ENCODE measurements around the gene ASCL3. TPM values are rescaled to one million over a fixed set of nuclear protein-coding genes. Genes with fewer than 3 reads are reported as not detected.

Gene ASCL3
- total RNA-seq, 4 donors from 2014 or later, result not detected

DNA sequence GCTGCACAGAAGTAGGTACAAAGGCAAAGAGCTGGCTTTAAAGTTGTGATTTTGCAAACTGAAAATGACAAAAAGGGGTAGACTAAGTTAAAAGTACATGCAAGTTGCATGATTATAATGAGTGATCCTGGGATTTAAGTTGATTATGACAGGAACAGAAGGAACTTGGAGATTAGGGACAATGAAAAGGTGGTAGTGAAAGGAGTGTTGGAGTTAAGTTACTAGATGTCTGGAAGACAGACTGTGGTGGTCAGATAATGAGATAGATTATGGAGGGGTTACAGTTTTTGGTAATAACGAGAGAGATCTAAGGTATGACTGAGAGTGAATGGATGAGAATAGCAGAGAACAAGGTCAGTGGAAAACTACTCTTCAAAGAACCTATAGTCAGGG, 29.1 kb upstream of the ASCL3 start:
- Histone ChIP-seq H3K9me3 (no peaks in the 10 kb centered on the region), H3K36me3 (peaks cover 0 to 16% (median 2%) of the 10 kb centered on the region in 4 donors), H3K27me3 (no peaks in the 10 kb centered on the region), H3K4me1 (no peaks in the 10 kb centered on the region), H3K27ac (replicated peaks in 1 of 4) (no peak overlapping the region), H3K4me3 (no peak overlapping the region)
- intact Hi-C loops (cut with DNase I), result no loop called here
- TF ChIP-seq POLR2AphosphoS5 (IDR thresholded peaks at IDR 0.05), result no peak
- TF ChIP-seq CTCF (IDR thresholded peaks at IDR 0.05), result no peak
- no peak for TF ChIP-seq POLR2A (IDR thresholded peaks at IDR 0.05; ENCODE audit: low read depth)
- TF ChIP-seq EP300 (IDR thresholded peaks at IDR 0.05), result no peak
- WGBS, result 70% methylated on average over 1 of the region's 1 CpG
- DNase-seq (ENCODE audit: extremely low spot score), result no peak

- no peaks in the 10 kb centered on the region for H3K4me1 ChIP-seq
These were observed 28.5 kb upstream of the ASCL3 start for GRCh38 chr11:8971196-8971923.

GRCh38 chr11:8967184-8967583, 24.4 kb upstream of the ASCL3 start:
- Histone ChIP-seq H3K9me3 (no peaks in the 10 kb centered on the region), H3K4me3 (no peak overlapping the region), H3K27me3 (no peaks in the 10 kb centered on the region), H3K36me3 (peaks cover 0 to 16% (median 2%) of the 10 kb centered on the region in 4 donors), H3K4me1 (peaks cover 22 to 31% (median 28%) of the 10 kb centered on the region in 4 donors), H3K27ac (replicated peaks in 1 of 4) (no peak overlapping the region)
- 75% methylated on average over 8 of the region's 8 CpGs for WGBS
- DNase-seq (ENCODE audit: extremely low spot score), result no peak
- no peak for TF ChIP-seq POLR2A (IDR thresholded peaks at IDR 0.05; ENCODE audit: low read depth)
- intact Hi-C loops (cut with DNase I), result no loop called here

More at GRCh38 chr11:8971196-8971923, 28.5 kb upstream of the ASCL3 start:
- H3K27me3 ChIP-seq, result no peaks in the 10 kb centered on the region
- no peak for DNase-seq (ENCODE audit: extremely low spot score)
- H3K4me3 ChIP-seq, result no peak overlapping the region
- TF ChIP-seq POLR2AphosphoS5 (IDR thresholded peaks at IDR 0.05) (no peak), EP300 (IDR thresholded peaks at IDR 0.05) (no peak), CTCF (IDR thresholded peaks at IDR 0.05) (no peak), POLR2A (IDR thresholded peaks at IDR 0.05; ENCODE audit: low read depth) (no peak)
- WGBS, result 78% methylated on average over 2 of the region's 2 CpGs
- no peak overlapping the region for H3K27ac ChIP-seq (replicated peaks in 1 of 4)
- peaks cover 0 to 16% (median 2%) of the 10 kb centered on the region in 4 donors for H3K36me3 ChIP-seq
- no peaks in the 10 kb centered on the region for H3K9me3 ChIP-seq
- intact Hi-C loops (cut with DNase I), result no loop called here

DNA sequence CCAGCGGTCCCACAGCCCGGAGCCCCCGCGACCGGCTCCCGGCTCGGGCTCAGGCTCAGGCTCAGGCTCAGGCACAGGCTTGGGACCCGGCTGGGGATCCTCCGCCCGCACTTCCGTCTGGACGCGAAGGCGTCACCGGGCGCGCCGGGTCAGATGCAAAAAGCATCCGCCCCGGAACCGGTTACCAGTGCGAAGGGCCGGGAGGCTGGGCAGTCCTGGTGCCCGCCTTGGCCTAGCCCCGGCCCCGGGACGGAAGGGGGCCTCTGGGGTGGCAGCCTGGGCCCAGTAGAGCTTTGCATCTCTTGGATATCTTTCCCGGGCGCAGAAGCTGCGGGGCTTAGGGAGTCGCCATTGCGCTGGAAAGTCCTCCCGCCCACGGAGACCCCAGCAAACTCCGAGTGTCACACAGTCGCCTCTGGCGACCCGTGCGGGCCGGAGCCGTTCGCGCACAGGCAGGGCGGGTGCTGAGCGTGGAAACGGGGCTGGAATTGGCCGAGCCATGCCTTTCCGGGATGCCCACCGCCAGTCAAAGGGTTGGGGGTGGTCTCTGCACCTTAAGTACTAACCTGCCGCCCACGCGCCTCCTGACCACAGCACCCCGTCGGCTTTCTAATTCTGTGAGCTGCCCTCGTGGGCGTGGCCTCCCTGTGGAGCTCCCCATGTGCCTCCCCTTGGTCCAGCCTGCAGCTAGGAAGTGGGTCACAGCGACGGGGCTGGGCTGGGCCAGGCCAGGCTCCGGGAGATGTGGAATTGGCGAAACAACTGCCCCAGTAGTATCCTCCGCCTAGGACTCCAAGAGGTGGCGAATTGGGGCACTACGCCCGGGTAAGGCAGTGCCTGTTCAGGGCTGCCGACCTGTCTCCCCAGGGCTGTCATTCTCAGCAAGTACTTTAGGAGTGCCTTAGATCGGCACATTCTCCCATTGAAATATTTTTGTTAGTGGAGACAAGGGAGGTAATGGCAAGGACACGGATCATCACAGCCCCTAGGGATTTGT, 21.8 kb upstream of the ASCL3 start, which contains the start of gene TMEM9B:
Gene TMEM9B (minus strand): TSS at position 119 of the 997 bp plus-strand sequence. CDS start 129 bp downstream, outside the sequence.
- Histone ChIP-seq H3K4me1 (peaks cover 26 to 46% (median 41%) of the 10 kb centered on the region in 4 donors), H3K4me3 (peak within 1 kb of the TSS; percentile 68 to 83 (median 72)), H3K27ac (replicated peaks in 1 of 4) (peak within 1 kb of the TSS; percentile 91 to 98 (median 95)), H3K36me3 (peaks cover 0 to 16% (median 2%) of the 10 kb centered on the region in 4 donors), H3K27me3 (no peaks in the 10 kb centered on the region), H3K9me3 (no peaks in the 10 kb centered on the region)
- WGBS, result under 1% methylated on average over 48 of the region's 67 CpGs
- peak; percentile 90 to 97 for TF ChIP-seq POLR2AphosphoS5 (IDR thresholded peaks at IDR 0.05)
- no peak for TF ChIP-seq CTCF (IDR thresholded peaks at IDR 0.05)
- peak; percentile 86 for TF ChIP-seq POLR2A (IDR thresholded peaks at IDR 0.05; ENCODE audit: low read depth)
- TF ChIP-seq EP300 (IDR thresholded peaks at IDR 0.05), result no peak
- peak; percentile 97 for DNase-seq (ENCODE audit: extremely low spot score)
- intact Hi-C loops (cut with DNase I), result loop anchor here (5.0 kb wide), 2 partner anchors 277 to 292 kb away; no protein-coding TSS in a partner anchor

Data from esophagus muscularis mucosa (tissue), 4 donors.